Neural cell (in vitro differentiated cells): Measurements from ENCODE around the gene CDH7. TPM values are rescaled to one million over a fixed set of nuclear protein-coding genes. Genes with fewer than 3 reads are reported as not detected.

Experiments
- H2AFZ ChIP-seq: fragments of 200-600, 300-800 bp; sonication (generic), shearing (Covaris generic); 2 replicates; pipeline ENCODE4 v1.6.0; 2014; ENCODE audit warnings: low read depth, mild to moderate bottlenecking, antibody characterized with exemption, low read length, moderate library complexity
- H3F3A ChIP-seq: fragments of 200-600 bp; shearing (Covaris generic); 2 replicates; pipeline ENCODE4 v1.6.1; 2016; ENCODE audit warnings: mild to moderate bottlenecking, moderate library complexity, mixed read lengths, antibody characterized with exemption, low read length; ENCODE audit not compliant: insufficient read depth, poor library complexity, severe bottlenecking
- H3K27ac ChIP-seq: fragments of 200-600, 300-800 bp; sonication (generic), shearing (Covaris generic); 2 replicates; pipeline ENCODE4 v1.5.1; 2014; ENCODE audit warnings: mild to moderate bottlenecking, low read length, moderate library complexity
- H3K27me3 ChIP-seq: fragments of 300-800, 200-600 bp; sonication (generic), shearing (Covaris generic); 2 replicates; pipeline ENCODE4 v1.6.0; 2014; ENCODE audit warnings: mild to moderate bottlenecking, low read depth, low read length, moderate library complexity; ENCODE audit not compliant: insufficient read depth
- H3K36me3 ChIP-seq: fragments of 300-800, 200-600 bp; sonication (generic), shearing (Covaris generic); 2 replicates; pipeline ENCODE4 v1.5.1; 2014; ENCODE audit warnings: mild to moderate bottlenecking, antibody characterized with exemption, low read length, moderate library complexity; ENCODE audit not compliant: insufficient read depth
- H3K4me2 ChIP-seq: fragments of 300-800, 200-600 bp; sonication (generic), shearing (Covaris generic); 2 replicates; pipeline ENCODE4 v1.6.0; 2014; ENCODE audit warnings: mild to moderate bottlenecking, low read length
- H3K4me3 ChIP-seq: fragments of 300-800, 200-600 bp; sonication (generic), shearing (Covaris generic); 2 replicates; pipeline ENCODE4 v1.5.1; 2014; ENCODE audit warnings: mild to moderate bottlenecking, low read length, moderate library complexity
- H3K79me2 ChIP-seq: fragments of 200-600 bp; shearing (Covaris generic); replicated peaks from 2 replicates; pipeline ENCODE4 v1.6.0; 2014; ENCODE audit warnings: mild to moderate bottlenecking, low read length, moderate library complexity; ENCODE audit not compliant: insufficient read depth
- H3K9ac ChIP-seq: fragments of 300-800, 200-600 bp; sonication (generic), shearing (Covaris generic); 2 replicates; pipeline ENCODE4 v1.6.1; 2016; ENCODE audit warnings: mild to moderate bottlenecking, low read length, mixed read lengths
- H3K9me2 ChIP-seq: fragments of 200-600 bp; shearing (Covaris generic); 2 replicates; pipeline ENCODE4 v1.6.1; 2016; ENCODE audit warnings: mild to moderate bottlenecking, low read length, mixed read lengths; ENCODE audit not compliant: insufficient read depth
- H3K9me3 ChIP-seq: fragments of 200-600, 300-800 bp; sonication (generic), shearing (Covaris generic); 2 replicates; pipeline ENCODE4 v1.6.1; 2016; ENCODE audit warnings: mild to moderate bottlenecking, mixed run types, low read length, moderate library complexity, mixed read lengths
- H4K20me1 ChIP-seq: fragments of 200-600 bp; shearing (Covaris generic); 2 replicates; pipeline ENCODE4 v1.6.1; 2016; ENCODE audit warnings: mild to moderate bottlenecking, mixed run types; ENCODE audit not compliant: insufficient read depth
- EP300 ChIP-seq: fragments of 450-650 bp; conservative IDR thresholded peaks from 2 replicates; pipeline ENCODE4 v1.6.1; 2014; ENCODE audit warnings: antibody characterized with exemption, mild to moderate bottlenecking, moderate library complexity; ENCODE audit not compliant: poor library complexity, severe bottlenecking
- EZH2 ChIP-seq: fragments of 200-600, 300-800 bp; shearing (Covaris generic), sonication (generic); IDR thresholded peaks from 2 replicates; pipeline ENCODE4 v1.6.1; 2014; ENCODE audit warnings: antibody characterized with exemption, low read length, borderline replicate concordance, mild to moderate bottlenecking; ENCODE audit not compliant: insufficient read depth, poor library complexity, severe bottlenecking
- MXI1 ChIP-seq: fragments of 450-650 bp; conservative IDR thresholded peaks from 2 replicates; pipeline ENCODE4 v1.6.1; 2014; ENCODE audit warnings: antibody characterized with exemption, mild to moderate bottlenecking; ENCODE audit not compliant: poor library complexity, severe bottlenecking
- POLR2AphosphoS5 ChIP-seq: IDR thresholded peaks from 2 replicates; pipeline ENCODE4 v1.6.1; 2012
- RAD21 ChIP-seq: fragments of 450-650 bp; conservative IDR thresholded peaks from 2 replicates; pipeline ENCODE4 v1.6.1; 2014; ENCODE audit warnings: antibody characterized with exemption, mild to moderate bottlenecking, moderate library complexity
- SMC3 ChIP-seq: fragments of 450-650 bp; conservative IDR thresholded peaks from 2 replicates; pipeline ENCODE4 v1.6.1; 2014; ENCODE audit warnings: antibody characterized with exemption, mild to moderate bottlenecking, moderate library complexity; ENCODE audit not compliant: poor library complexity
- TAF1 ChIP-seq: IDR thresholded peaks from 2 replicates; pipeline ENCODE4 v1.6.1; 2012; ENCODE audit warnings: low read depth
- polyA plus RNA-seq: library from polyadenylated mRNA; depleted of rRNA; stranded (reverse); fragments of >200 nt; gene quantifications from 2 replicates; pipeline ENCODE4 v1.2.3, GENCODE V29; 2014
- TF ChIP-seq, protein P1 (sequence below): IDR thresholded peaks from 2 replicates; pipeline ENCODE4 v1.6.1; 2012; ENCODE audit warnings: borderline replicate concordance
- TF ChIP-seq, protein P2 (sequence below): fragments of 450-650 bp; IDR thresholded peaks from 2 replicates; pipeline ENCODE4 v1.5.1; 2014; ENCODE audit warnings: antibody characterized with exemption, mild to moderate bottlenecking, moderate library complexity; ENCODE audit not compliant: poor library complexity, severe bottlenecking

Gene CDH7
- polyA plus RNA-seq, 1 donor from 2014 or later: 7.4 TPM

DNA sequence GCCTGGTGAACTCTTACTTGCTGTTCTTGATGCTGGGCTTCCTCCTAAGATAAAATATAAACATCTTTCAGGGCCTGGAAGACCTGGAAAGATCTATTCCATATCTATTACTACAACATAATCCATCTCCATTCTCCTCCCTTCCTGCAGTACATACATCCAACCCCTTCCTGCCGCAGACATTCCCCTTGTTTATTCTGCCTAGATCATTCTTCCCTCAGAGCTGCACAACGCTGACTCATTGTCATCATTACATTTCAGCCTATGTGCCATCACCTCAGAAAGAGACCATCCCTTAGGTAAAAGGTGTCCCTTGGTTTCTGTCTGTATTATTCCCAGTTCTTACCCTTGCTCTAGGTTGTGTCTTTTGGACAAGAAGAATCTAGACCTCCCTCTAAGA is 2.5 kb upstream of the CDH7 start:
- Histone ChIP-seq H3K27me3 (no peaks in the 10 kb centered on the region), H3K27ac (no peak overlapping the region), H3K4me3 (no peak overlapping the region), H3K9me2 (peaks cover 3% of the 10 kb centered on the region), H4K20me1 (no peaks in the 10 kb centered on the region), H3K9ac (no peak overlapping the region), H3F3A (peaks cover 3% of the 10 kb centered on the region), H3K79me2 (no peaks in the 10 kb centered on the region), H2AFZ (no peak overlapping the region), H3K9me3 (no peaks in the 10 kb centered on the region), H3K4me2 (no peak overlapping the region), H3K36me3 (no peaks in the 10 kb centered on the region)
- TF ChIP-seq MXI1: no peak
- TF ChIP-seq, protein P1, sequence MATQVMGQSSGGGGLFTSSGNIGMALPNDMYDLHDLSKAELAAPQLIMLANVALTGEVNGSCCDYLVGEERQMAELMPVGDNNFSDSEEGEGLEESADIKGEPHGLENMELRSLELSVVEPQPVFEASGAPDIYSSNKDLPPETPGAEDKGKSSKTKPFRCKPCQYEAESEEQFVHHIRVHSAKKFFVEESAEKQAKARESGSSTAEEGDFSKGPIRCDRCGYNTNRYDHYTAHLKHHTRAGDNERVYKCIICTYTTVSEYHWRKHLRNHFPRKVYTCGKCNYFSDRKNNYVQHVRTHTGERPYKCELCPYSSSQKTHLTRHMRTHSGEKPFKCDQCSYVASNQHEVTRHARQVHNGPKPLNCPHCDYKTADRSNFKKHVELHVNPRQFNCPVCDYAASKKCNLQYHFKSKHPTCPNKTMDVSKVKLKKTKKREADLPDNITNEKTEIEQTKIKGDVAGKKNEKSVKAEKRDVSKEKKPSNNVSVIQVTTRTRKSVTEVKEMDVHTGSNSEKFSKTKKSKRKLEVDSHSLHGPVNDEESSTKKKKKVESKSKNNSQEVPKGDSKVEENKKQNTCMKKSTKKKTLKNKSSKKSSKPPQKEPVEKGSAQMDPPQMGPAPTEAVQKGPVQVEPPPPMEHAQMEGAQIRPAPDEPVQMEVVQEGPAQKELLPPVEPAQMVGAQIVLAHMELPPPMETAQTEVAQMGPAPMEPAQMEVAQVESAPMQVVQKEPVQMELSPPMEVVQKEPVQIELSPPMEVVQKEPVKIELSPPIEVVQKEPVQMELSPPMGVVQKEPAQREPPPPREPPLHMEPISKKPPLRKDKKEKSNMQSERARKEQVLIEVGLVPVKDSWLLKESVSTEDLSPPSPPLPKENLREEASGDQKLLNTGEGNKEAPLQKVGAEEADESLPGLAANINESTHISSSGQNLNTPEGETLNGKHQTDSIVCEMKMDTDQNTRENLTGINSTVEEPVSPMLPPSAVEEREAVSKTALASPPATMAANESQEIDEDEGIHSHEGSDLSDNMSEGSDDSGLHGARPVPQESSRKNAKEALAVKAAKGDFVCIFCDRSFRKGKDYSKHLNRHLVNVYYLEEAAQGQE: no peak
- no peak for TF ChIP-seq SMC3
- TF ChIP-seq, protein P2, sequence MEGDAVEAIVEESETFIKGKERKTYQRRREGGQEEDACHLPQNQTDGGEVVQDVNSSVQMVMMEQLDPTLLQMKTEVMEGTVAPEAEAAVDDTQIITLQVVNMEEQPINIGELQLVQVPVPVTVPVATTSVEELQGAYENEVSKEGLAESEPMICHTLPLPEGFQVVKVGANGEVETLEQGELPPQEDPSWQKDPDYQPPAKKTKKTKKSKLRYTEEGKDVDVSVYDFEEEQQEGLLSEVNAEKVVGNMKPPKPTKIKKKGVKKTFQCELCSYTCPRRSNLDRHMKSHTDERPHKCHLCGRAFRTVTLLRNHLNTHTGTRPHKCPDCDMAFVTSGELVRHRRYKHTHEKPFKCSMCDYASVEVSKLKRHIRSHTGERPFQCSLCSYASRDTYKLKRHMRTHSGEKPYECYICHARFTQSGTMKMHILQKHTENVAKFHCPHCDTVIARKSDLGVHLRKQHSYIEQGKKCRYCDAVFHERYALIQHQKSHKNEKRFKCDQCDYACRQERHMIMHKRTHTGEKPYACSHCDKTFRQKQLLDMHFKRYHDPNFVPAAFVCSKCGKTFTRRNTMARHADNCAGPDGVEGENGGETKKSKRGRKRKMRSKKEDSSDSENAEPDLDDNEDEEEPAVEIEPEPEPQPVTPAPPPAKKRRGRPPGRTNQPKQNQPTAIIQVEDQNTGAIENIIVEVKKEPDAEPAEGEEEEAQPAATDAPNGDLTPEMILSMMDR: no peak
- no peak for TF ChIP-seq TAF1
- no peak for TF ChIP-seq EP300
- TF ChIP-seq RAD21: no peak
- no peak for TF ChIP-seq EZH2
- TF ChIP-seq POLR2AphosphoS5: no peak

DNA sequence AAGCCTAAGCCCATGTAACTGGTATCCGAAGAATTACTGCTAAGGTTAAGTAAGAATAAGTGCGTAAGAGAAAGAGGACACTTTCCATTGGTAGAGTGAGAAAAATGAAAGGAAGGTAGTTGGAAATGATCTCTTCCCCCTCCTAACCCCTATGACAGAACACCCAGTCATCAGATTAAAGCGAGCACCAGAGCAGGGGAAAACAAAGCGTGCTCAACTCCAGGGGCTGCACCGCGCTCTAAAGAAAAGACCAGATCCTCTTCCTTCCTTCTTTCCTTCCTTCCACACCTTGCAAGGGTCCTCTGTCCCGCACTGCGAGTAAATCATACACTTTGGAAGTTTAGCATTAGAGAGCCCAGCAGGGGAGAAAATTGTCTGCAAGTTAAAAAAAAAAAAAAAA is 971 bp upstream of the CDH7 start:
- H3K4me2 ChIP-seq: peak overlapping the region; percentile 83
- H3K9ac ChIP-seq: peak overlapping the region; percentile 62
- no peaks in the 10 kb centered on the region for H3K9me3 ChIP-seq
- H3K79me2 ChIP-seq: peaks cover 4% of the 10 kb centered on the region
- H3K4me3 ChIP-seq: peak overlapping the region; percentile 82
- H4K20me1 ChIP-seq: no peaks in the 10 kb centered on the region
- H3F3A ChIP-seq: peaks cover 3% of the 10 kb centered on the region
- H3K9me2 ChIP-seq: peaks cover 3% of the 10 kb centered on the region
- H3K36me3 ChIP-seq: no peaks in the 10 kb centered on the region
- no peaks in the 10 kb centered on the region for H3K27me3 ChIP-seq
- no peak overlapping the region for H3K27ac ChIP-seq
- no peak overlapping the region for H2AFZ ChIP-seq
- TF ChIP-seq, protein P2: no peak
- TF ChIP-seq SMC3 (no peak), TAF1 (no peak), MXI1 (no peak), POLR2AphosphoS5 (no peak), EZH2 (no peak), RAD21 (no peak), EP300 (no peak)
- TF ChIP-seq, protein P1: no peak
